Uterus (tissue), 4 donors: ENCODE data around the gene DNAJB12. TPM values are rescaled to one million over a fixed set of nuclear protein-coding genes. Genes with fewer than 3 reads are reported as not detected.

Experiments used
- DNase-seq, 2 donors: peaks; one replicate each; pipeline ENCODE4 v3.0.0-alpha.2; 2019 to 2020
- H3K27ac ChIP-seq, 2 donors: fragments of 200-600 bp; sonication (generic); 1 replicate in 1 of 2; 2 replicates in 1 of 2; pipeline ENCODE4 v1.5.1; 2016 to 2018
- H3K27me3 ChIP-seq, 2 donors: fragments of 200-600 bp; sonication (generic); one replicate each; pipeline ENCODE4 v1.5.1; 2018 to 2019; ENCODE audit warnings: control low read depth in 1 of 2
- H3K36me3 ChIP-seq, 2 donors: fragments of 200-600 bp; sonication (generic); one replicate each; pipeline ENCODE4 v1.5.1; 2019; ENCODE audit warnings: control low read depth in 1 of 2
- H3K4me1 ChIP-seq, 2 donors: fragments of 200-600 bp; sonication (generic); one replicate each; pipeline ENCODE4 v1.5.1; 2018 to 2019; ENCODE audit warnings: control low read depth in 1 of 2
- H3K4me3 ChIP-seq, 2 donors: fragments of 200-600 bp; sonication (generic); 1 replicate in 1 of 2; 2 replicates in 1 of 2; pipeline ENCODE4 v1.5.1; 2018 to 2019; ENCODE audit warnings: mild to moderate bottlenecking in 1 of 2
- H3K9me3 ChIP-seq, 2 donors: fragments of 200-600 bp; sonication (generic); one replicate each; pipeline ENCODE4 v1.5.1; 2019; ENCODE audit warnings: control low read depth in 1 of 2
- CTCF ChIP-seq, 4 experiments: fragments of 200-600 bp in 2 of 4; fragments of 450-650 bp in 2 of 4; sonication (generic) in 2 of 4; IDR thresholded peaks; one replicate each; pipeline ENCODE4 v1.5.1; 2016 to 2019; ENCODE audit warnings: antibody characterized with exemption in 4 of 4, mild to moderate bottlenecking in 2 of 4, moderate library complexity in 1 of 4
- POLR2A ChIP-seq, 2 donors: fragments of 450-650 bp; IDR thresholded peaks; one replicate each; pipeline ENCODE4 v1.6.1; 2016; ENCODE audit warnings: antibody characterized with exemption in 2 of 2, mild to moderate bottlenecking in 1 of 2, moderate library complexity in 1 of 2
- intact Hi-C: fragments of 100-400 bp; cut with DNase I; formaldehyde crosslinking; loops from one replicate; pipeline ENCODE4 v1.15.1; 2023; ENCODE audit warnings: low total_unique reads
- total RNA-seq, 4 donors: library from RNA; depleted of rRNA in 3 of 4; stranded (reverse); fragments of >200 nt in 3 of 4; gene quantifications; one replicate each; pipeline versions ENCODE4 v1.1.0 to v1.2.4, GENCODE V29; 2014 to 2023
- donor health status: DM: yes; HTN: yes; CAD: no.

DNAJB12 gene
- total RNA-seq, 4 donors from 2014 or later = 18.4 to 34.8 (median 22.7) TPM

- no peaks in the 10 kb centered on the region for H3K36me3 ChIP-seq
- peaks cover 0 to 8% of the 10 kb centered on the region in 2 donors for H3K4me1 ChIP-seq
- H3K27me3 ChIP-seq = no peaks in the 10 kb centered on the region
- TF ChIP-seq CTCF (IDR thresholded peaks at IDR 0.05) = no peak
- TF ChIP-seq POLR2A (IDR thresholded peaks at IDR 0.05) = no peak
- intact Hi-C loops = no loop called here
- H3K27ac ChIP-seq = peak overlapping the region; percentile 82 to 91
- DNase-seq = no peak
- no peak overlapping the region for H3K4me3 ChIP-seq
- no peaks in the 10 kb centered on the region for H3K9me3 ChIP-seq
Observed at GRCh38 chr10:72318418-72319262, 36.1 kb downstream of the DNAJB12 start.

- intact Hi-C loops = no loop called here
- no peak for DNase-seq
- no peak for TF ChIP-seq POLR2A (IDR thresholded peaks at IDR 0.05)
- no peak for TF ChIP-seq CTCF (IDR thresholded peaks at IDR 0.05)
- Histone ChIP-seq H3K27me3 (no peaks in the 10 kb centered on the region), H3K27ac (peak overlapping the region; percentile 12 to 69), H3K4me1 (peaks cover 0 to 8% of the 10 kb centered on the region in 2 donors), H3K4me3 (no peak overlapping the region), H3K36me3 (no peaks in the 10 kb centered on the region), H3K9me3 (no peaks in the 10 kb centered on the region)
Observed at GRCh38 chr10:72316748-72317435, 37.8 kb downstream of the DNAJB12 start.

- Histone ChIP-seq H3K9me3 (no peaks in the 10 kb centered on the region), H3K4me1 (peaks cover 0 to 8% of the 10 kb centered on the region in 2 donors), H3K4me3 (no peak overlapping the region), H3K27ac (peak overlapping the region; percentile 12 to 69), H3K36me3 (no peaks in the 10 kb centered on the region), H3K27me3 (no peaks in the 10 kb centered on the region)
- no peak for DNase-seq
- intact Hi-C loops = no loop called here
- TF ChIP-seq POLR2A (IDR thresholded peaks at IDR 0.05) (no peak), CTCF (IDR thresholded peaks at IDR 0.05) (no peak)
Observed at GRCh38 chr10:72316386-72316700, 38.4 kb downstream of the DNAJB12 start.

- no peak overlapping the region for H3K4me3 ChIP-seq
- DNase-seq = peak; percentile 50 to 67
- TF ChIP-seq POLR2A (IDR thresholded peaks at IDR 0.05) = no peak
- no peak for TF ChIP-seq CTCF (IDR thresholded peaks at IDR 0.05)
- H3K36me3 ChIP-seq = no peaks in the 10 kb centered on the region
- peaks cover 0 to 8% of the 10 kb centered on the region in 2 donors for H3K4me1 ChIP-seq
- peak overlapping the region; percentile 12 to 69 for H3K27ac ChIP-seq
- no peaks in the 10 kb centered on the region for H3K9me3 ChIP-seq
- intact Hi-C loops = no loop called here
- no peaks in the 10 kb centered on the region for H3K27me3 ChIP-seq
Observed at GRCh38 chr10:72315611-72316385, 38.9 kb downstream of the DNAJB12 start.
